HAP-1 (cell line): Measurements from ENCODE around the gene KDELR1.

ENCODE experiments used
- DNase-seq, 2 experiments: peaks; one replicate each; pipeline ENCODE4 v3.0.0-alpha.2; 2016 to 2020; ENCODE audit warnings: low spot score in 2 of 2
- H3K27me3 ChIP-seq: fragments of 250-450 bp; sonication (Bioruptor Pico); 2 replicates; pipeline ENCODE4 v1.5.1; 2020; ENCODE audit warnings: low read depth, mild to moderate bottlenecking, moderate library complexity
- H3K36me3 ChIP-seq: fragments of 250-450 bp; sonication (Bioruptor Pico); replicated peaks from 2 replicates; pipeline ENCODE4 v1.5.1; 2020; ENCODE audit warnings: mild to moderate bottlenecking
- H3K4me1 ChIP-seq: fragments of 250-450 bp; sonication (Bioruptor Pico); 2 replicates; pipeline ENCODE4 v1.5.1; 2020; ENCODE audit warnings: mild to moderate bottlenecking
- H3K4me3 ChIP-seq: fragments of 250-450 bp; sonication (Bioruptor Pico); 2 replicates; pipeline ENCODE4 v1.5.1; 2020; ENCODE audit warnings: mild to moderate bottlenecking, moderate library complexity
- H3K9me3 ChIP-seq: fragments of 250-450 bp; sonication (Bioruptor Pico); 2 replicates; pipeline ENCODE4 v1.5.1; 2020; ENCODE audit warnings: mild to moderate bottlenecking, moderate library complexity
- in situ Hi-C: fragments of 300-500 bp; cut with MboI; formaldehyde crosslinking; loops from 3 replicates; pipeline ENCODE4 v1.14.3; 2020; ENCODE audit warnings: low sequenced_read_pairs, inconsistent platforms, mixed read lengths

Gene KDELR1

DNA sequence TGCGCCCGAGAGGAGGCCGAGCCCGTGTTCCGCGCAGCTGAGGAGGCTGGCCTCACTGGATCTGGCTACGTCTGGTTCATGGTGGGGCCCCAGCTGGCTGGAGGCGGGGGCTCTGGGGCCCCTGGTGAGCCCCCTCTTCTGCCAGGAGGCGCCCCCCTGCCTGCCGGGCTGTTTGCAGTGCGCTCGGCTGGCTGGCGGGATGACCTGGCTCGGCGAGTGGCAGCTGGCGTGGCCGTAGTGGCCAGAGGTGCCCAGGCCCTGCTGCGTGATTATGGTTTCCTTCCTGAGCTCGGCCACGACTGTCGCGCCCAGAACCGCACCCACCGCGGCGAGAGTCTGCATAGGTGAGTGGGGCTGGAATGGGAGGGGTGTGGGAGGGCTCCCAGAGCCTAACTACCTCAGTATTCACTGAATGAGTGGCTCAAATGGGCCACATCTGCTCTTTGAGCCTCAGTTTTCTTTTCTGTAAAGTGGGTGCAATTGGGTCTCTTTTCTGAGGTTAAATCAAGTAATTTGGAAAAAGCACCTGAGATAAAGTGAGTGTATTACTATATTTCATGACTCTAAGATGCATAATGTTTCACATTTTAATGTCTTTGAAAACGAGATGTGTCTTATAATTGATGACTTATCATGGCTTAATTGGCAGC lies 13.8 kb upstream of the KDELR1 start:
- in situ Hi-C loops: no loop called here
- Histone ChIP-seq H3K9me3 (no peaks in the 10 kb centered on the region), H3K4me3 (no peak overlapping the region), H3K36me3 (no peaks in the 10 kb centered on the region), H3K4me1 (peaks cover 2% of the 10 kb centered on the region), H3K27me3 (no peaks in the 10 kb centered on the region)
- DNase-seq: no peak

DNA sequence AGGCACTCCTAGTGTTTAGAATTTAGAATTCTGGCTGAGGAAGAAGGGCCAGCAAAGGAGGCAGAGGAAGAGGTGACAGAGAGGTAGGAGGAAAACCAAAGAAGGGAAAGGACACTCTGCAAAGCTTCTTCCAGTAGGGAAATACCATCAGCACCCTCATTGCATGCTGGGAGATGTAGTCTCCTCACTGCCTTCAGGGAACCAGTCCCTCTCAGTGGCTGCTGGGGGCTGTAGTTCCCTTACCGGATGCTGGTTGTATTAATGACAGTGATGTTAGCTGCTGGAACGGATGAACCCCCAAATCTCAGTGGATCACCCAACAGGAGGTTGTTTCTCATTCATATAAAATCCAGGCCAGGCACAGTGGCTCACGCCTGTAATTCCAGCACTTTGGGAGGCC lies 12.3 kb upstream of the KDELR1 start:
- in situ Hi-C loops: no loop called here
- H3K27me3 ChIP-seq: no peaks in the 10 kb centered on the region

DNA sequence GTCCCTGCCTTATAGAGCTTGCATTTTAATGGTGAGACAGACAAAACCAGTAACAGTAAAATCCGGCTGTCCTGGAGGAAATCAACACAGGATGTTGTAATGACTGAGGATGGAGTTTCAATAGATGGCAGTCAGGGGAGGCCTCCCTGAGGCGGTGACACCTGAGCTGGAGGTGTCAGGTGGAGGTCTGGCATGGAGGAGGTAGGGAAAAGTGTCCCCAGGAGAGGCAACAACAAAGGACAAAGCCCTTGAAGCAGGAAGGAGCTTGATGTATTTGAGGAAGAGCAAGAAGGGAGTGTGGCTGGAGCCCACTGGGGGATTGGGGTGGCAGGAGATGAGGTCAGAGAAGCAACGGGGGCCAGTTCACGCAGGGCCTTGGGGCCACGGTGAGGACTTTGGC lies 9.9 kb upstream of the KDELR1 start:
- Histone ChIP-seq H3K27me3 (no peaks in the 10 kb centered on the region), H3K36me3 (no peaks in the 10 kb centered on the region), H3K4me3 (no peak overlapping the region), H3K4me1 (peaks cover 19% of the 10 kb centered on the region), H3K9me3 (no peaks in the 10 kb centered on the region)
- in situ Hi-C loops: no loop called here
- no peak for DNase-seq

More for the DNA sequence above, 12.3 kb upstream of the KDELR1 start:
- H3K36me3 ChIP-seq: no peaks in the 10 kb centered on the region
- H3K9me3 ChIP-seq: no peaks in the 10 kb centered on the region
- peaks cover 12% of the 10 kb centered on the region for H3K4me1 ChIP-seq
- DNase-seq: peak; percentile 67 to 75
- no peak overlapping the region for H3K4me3 ChIP-seq

DNA sequence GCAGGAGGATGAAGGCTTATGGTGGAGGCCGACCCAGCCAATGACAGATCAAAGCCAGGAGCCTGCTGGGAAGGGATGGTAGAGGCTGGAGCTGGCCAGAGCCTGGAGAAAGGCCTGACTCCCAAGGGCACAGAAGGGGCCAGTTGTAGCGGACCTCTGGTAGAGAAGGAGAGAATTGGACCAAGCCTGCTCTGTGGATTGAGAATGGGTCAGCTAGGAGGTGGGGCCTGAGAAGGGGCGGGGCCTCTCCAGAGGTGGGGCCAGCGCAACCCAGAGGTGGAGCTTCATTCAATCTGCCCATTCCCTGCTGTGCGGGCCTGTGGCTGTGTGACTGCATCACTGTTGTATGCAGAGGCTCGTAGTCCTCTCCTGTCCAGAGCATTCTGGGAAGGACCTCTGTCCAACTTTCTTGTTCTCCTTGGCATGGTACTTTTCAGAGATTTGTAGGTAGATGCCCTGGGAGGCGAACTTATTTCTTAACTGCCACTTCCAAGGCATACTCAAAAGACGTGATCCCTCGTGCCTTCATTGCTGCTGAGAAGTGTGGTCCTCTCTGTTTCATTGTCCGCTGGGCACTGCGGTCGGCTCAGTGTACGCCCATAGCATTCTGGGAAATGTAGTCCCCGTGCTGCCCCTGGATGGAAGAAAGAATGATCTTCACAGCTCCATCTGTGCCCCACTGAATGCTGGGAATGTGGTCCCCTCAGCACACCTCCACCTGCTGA lies 8.8 kb upstream of the KDELR1 start:
- Histone ChIP-seq H3K9me3 (no peaks in the 10 kb centered on the region), H3K4me1 (peaks cover 19% of the 10 kb centered on the region), H3K27me3 (peaks cover 3% of the 10 kb centered on the region; the same call in 1 of the 2 replicates), H3K36me3 (no peaks in the 10 kb centered on the region), H3K4me3 (no peak overlapping the region)
- in situ Hi-C loops: no loop called here
- DNase-seq: peak; percentile 43 to 74

- Histone ChIP-seq H3K27me3 (peaks cover 13% of the 10 kb centered on the region), H3K4me3 (peak overlapping the region; percentile 45), H3K4me1 (peaks cover 23% of the 10 kb centered on the region), H3K36me3 (no peaks in the 10 kb centered on the region), H3K9me3 (no peaks in the 10 kb centered on the region)
- in situ Hi-C loops: no loop called here
- peak; percentile 84 to 97 for DNase-seq
Observed at GRCh38 chr19:48398375-48399235, 7.3 kb upstream of the KDELR1 start.

GRCh38 chr19:48398102-48398374 lies 6.7 kb upstream of the KDELR1 start:
- Histone ChIP-seq H3K9me3 (no peaks in the 10 kb centered on the region), H3K4me1 (peaks cover 26% of the 10 kb centered on the region), H3K36me3 (no peaks in the 10 kb centered on the region), H3K4me3 (peak overlapping the region; percentile 45), H3K27me3 (peaks cover 16% of the 10 kb centered on the region)
- peak; percentile 8 to 30 for DNase-seq
- in situ Hi-C loops: no loop called here

- Histone ChIP-seq H3K27me3 (peaks cover 16% of the 10 kb centered on the region), H3K4me3 (peak overlapping the region; percentile 45), H3K9me3 (no peaks in the 10 kb centered on the region), H3K36me3 (no peaks in the 10 kb centered on the region), H3K4me1 (peaks cover 26% of the 10 kb centered on the region)
- in situ Hi-C loops: no loop called here
- no peak for DNase-seq
Observed at GRCh38 chr19:48397263-48398101, 6.1 kb upstream of the KDELR1 start.

- peaks cover 16% of the 10 kb centered on the region for H3K27me3 ChIP-seq
- no peak overlapping the region for H3K4me3 ChIP-seq
- in situ Hi-C loops: no loop called here
- no peaks in the 10 kb centered on the region for H3K9me3 ChIP-seq
- peaks cover 26% of the 10 kb centered on the region for H3K4me1 ChIP-seq
- H3K36me3 ChIP-seq: no peaks in the 10 kb centered on the region
- DNase-seq: no peak
Observed at GRCh38 chr19:48396824-48397176, 5.4 kb upstream of the KDELR1 start.

DNA sequence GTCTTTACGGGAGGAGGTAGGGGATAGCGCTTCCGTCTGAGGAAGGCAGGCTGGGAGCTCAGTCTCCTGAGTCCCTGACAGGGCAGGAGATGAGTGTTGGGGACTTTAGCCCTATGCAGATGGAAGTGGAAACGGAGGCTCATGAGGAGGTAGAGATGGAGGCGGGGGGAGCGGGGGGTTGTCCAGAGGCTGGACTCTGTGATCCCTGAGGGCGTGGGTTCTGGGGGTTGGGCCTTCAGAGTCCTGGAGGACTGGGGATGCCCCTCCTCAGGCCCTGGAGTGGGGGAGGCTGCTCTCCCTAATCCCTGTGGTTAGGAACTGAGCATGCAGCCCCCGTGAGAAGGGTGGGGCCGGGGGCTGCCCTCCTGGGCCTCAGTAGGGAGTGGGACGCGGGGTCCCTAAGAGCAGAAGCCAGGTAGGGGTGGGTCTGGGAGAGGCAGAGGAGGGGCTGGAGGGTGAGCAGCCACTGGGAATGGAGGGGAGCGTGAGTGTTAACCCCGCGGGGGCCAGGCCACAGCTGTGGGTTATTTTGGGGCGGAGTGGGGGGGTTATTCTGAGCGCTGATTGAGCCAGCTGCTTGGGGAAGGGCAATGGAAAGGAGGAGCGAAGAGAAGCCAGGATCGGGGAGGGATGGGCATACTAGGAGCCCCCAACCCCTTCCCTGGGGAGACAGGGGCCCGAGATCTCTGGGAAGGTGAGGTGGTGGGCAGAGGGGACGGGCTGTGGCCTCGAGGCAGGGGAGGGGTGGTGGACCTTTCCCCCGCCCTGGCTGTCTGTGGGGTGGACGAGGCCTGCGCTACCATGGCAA lies 4.9 kb upstream of the KDELR1 start:
- H3K36me3 ChIP-seq: 0 out of 2 replicates have a peak, but pooled peaks cover under 1% of the 10 kb centered on the region
- H3K4me1 ChIP-seq: peaks cover 26% of the 10 kb centered on the region
- no peak overlapping the region for H3K4me3 ChIP-seq
- in situ Hi-C loops: no loop called here
- H3K9me3 ChIP-seq: no peaks in the 10 kb centered on the region
- peak in 1 of 2 experiments; percentile 43 for DNase-seq
- peaks cover 16% of the 10 kb centered on the region for H3K27me3 ChIP-seq

DNA sequence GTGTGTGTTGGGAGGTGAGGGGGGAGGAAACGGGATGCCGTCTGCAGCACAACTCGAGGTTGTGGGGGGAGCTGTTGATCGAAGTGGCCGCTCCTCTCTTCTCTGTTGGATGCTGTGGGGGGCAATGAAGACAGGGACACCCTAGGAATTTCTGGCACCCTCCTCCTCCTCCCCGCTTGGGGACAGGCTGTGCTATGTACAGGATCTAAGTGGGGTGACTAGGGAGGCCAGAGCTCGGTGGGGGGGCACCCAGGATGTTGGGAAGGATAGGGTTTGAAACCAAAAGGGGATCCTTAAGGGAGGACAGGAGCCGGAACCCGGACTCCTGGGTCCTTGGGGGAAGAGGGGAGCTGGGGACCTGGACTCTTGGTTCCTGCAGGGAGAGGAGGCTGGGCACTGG lies 4.1 kb upstream of the KDELR1 start:
- Histone ChIP-seq H3K36me3 (0 out of 2 replicates have a peak, but pooled peaks cover 6% of the 10 kb centered on the region), H3K4me3 (no peak overlapping the region), H3K27me3 (peaks cover 16% of the 10 kb centered on the region), H3K4me1 (peaks cover 26% of the 10 kb centered on the region), H3K9me3 (no peaks in the 10 kb centered on the region)
- in situ Hi-C loops: no loop called here
- no peak for DNase-seq

- peaks cover 16% of the 10 kb centered on the region for H3K27me3 ChIP-seq
- peaks cover 24% of the 10 kb centered on the region for H3K4me1 ChIP-seq
- no peaks in the 10 kb centered on the region for H3K9me3 ChIP-seq
- in situ Hi-C loops: no loop called here
- H3K4me3 ChIP-seq: no peak overlapping the region
- H3K36me3 ChIP-seq: 0 out of 2 replicates have a peak, but pooled peaks cover 6% of the 10 kb centered on the region
- no peak for DNase-seq
Observed at GRCh38 chr19:48395170-48395455, 3.8 kb upstream of the KDELR1 start.

DNA sequence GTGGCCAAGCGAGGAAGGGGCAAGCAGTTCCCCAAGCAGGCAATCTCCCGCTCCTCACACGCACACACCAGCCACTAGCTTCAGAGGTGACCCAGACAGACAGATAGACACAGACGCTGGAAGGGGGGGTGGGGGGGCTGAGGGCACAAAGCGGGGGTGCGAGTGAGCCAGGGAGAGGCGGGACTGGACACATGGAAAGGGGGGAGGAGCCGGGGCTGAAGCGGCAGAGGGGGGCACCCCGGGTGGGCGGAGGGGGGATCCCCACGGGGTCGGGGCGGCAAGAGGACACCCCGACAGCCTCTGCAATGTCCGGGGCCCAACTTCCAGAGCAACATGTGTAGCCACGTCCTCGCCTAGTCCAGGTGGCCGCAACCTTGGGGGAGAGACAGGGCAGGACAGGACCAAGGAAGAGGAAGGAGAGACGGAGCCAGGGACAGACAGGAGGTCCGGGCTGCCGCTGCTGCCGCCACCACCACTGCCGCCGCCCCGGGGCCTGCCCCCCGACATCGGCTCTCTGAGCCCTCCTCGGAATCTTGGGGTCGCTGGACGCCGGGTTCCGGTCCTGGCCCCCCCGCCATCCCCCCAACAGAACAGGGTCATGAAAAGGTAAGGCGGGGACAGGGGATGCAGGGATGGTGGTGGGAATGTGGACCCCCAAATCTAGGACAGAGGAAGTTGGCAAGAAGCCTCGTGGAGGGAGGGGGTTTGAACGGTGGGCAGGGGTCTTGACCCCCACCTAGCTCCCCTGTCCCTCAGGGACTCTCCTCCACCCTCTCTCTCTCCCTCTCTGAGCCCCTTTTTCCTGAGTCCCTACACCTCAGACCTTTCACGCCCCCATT lies 3.2 kb upstream of the KDELR1 start:
- Histone ChIP-seq H3K9me3 (no peaks in the 10 kb centered on the region), H3K27me3 (peaks cover 16% of the 10 kb centered on the region), H3K4me3 (no peak overlapping the region), H3K36me3 (peaks cover 6% of the 10 kb centered on the region; the same call in 1 of the 2 replicates), H3K4me1 (peaks cover 20% of the 10 kb centered on the region)
- in situ Hi-C loops: no loop called here
- DNase-seq: peak in 1 of 2 experiments; percentile 50
